ENCODE results near the gene RAB11B. TPM values are rescaled to one million over a fixed set of nuclear protein-coding genes. Genes with fewer than 3 reads are reported as not detected.

The RAB11B gene
- total and polyA plus RNA-seq, 8 donors = 47.7 to 116 (median 79.4) TPM

GRCh38 chr19:8392017-8392591 is 1.9 kb downstream of the RAB11B start:
- DNase-seq = peak; percentile 64 to 81
- H3K36me3 ChIP-seq = no peaks in the 10 kb centered on the region
- H3K27ac ChIP-seq = peak overlapping the region; percentile 96 to 100 (median 100)
- intact Hi-C loops (cut with DNase I; ENCODE audit: low total_unique reads) = loop anchor here (5.0 kb wide), 1 partner anchor 35 kb away; no protein-coding TSS in a partner anchor
- H3K4me3 ChIP-seq = peak overlapping the region in 2 of 4 donors; percentile 49 to 72
- WGBS, 5 donors = 19 to 27% (median 24%) methylated on average over 10 to 11 of the region's 11 CpGs
- H3K9me3 ChIP-seq = no peaks in the 10 kb centered on the region
- TF ChIP-seq POLR2AphosphoS5 (IDR thresholded peaks at IDR 0.05) = peak; percentile 40 to 90 (median 77)
- TF ChIP-seq CTCF (IDR thresholded peaks at IDR 0.05) = no peak
- TF ChIP-seq POLR2A (IDR thresholded peaks at IDR 0.05) = peak in 1 of 4 donors; percentile 22
- H3K27me3 ChIP-seq = no peaks in the 10 kb centered on the region
- peaks cover 63 to 86% (median 79%) of the 10 kb centered on the region in 4 donors for H3K4me1 ChIP-seq

DNA sequence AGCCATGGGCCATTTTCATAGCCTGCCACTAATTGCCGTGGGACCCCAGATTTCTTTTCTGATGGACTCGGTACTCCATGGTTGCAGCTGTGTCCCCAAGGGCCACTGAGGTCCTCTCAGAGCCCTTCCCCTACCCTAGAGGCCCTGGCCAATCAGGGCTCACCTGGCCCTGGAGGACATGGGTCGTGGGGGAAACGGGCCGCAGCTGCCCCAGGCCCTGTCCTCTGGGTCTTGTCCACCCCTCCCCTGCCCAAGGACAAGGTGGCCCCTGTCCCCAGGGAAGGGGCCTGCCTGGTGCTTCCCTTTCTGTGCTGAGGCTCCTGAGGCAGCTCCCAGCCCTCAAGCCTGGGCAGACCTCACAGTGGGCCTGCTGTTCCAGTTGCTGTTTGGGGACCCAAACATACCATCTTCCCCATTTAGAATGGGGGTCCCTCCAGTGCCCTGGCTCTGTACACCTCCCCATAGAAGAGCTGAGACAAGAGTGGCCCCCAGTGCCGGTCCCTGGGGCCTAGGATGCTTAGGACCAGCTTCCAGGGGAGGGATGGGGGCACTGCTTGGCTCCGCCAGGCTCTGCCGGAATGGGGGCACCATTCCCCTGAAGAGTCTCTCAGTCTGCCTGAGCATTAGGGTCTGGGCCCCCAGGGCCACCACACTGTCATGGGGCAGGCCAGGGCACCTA is 3.2 kb downstream of the RAB11B start:
- Histone ChIP-seq H3K27ac (peak overlapping the region; percentile 34 to 100 (median 100)), H3K36me3 (peaks cover 0 to 6% (median 4%) of the 10 kb centered on the region in 4 donors), H3K27me3 (no peaks in the 10 kb centered on the region), H3K9me3 (no peaks in the 10 kb centered on the region), H3K4me1 (peaks cover 68 to 89% (median 86%) of the 10 kb centered on the region in 4 donors), H3K4me3 (peak overlapping the region in 1 of 4 donors; percentile 11)
- no peak for DNase-seq
- intact Hi-C loops (cut with DNase I; ENCODE audit: low total_unique reads) = loop anchor here (5.0 kb wide), 1 partner anchor 36 kb away; no protein-coding TSS in a partner anchor
- WGBS, 5 donors = 71 to 86% (median 80%) methylated on average over 5 to 8 of the region's 8 CpGs
- TF ChIP-seq POLR2AphosphoS5 (IDR thresholded peaks at IDR 0.05) (no peak), POLR2A (IDR thresholded peaks at IDR 0.05) (no peak), CTCF (IDR thresholded peaks at IDR 0.05) (no peak), EP300 (IDR thresholded peaks at IDR 0.05) (no peak)

- H3K27ac ChIP-seq = peak overlapping the region; percentile 34 to 100 (median 100)
- TF ChIP-seq POLR2A (IDR thresholded peaks at IDR 0.05) = no peak
- TF ChIP-seq EP300 (IDR thresholded peaks at IDR 0.05) = no peak
- no peak for TF ChIP-seq POLR2AphosphoS5 (IDR thresholded peaks at IDR 0.05)
- no peak overlapping the region for H3K4me3 ChIP-seq
- H3K9me3 ChIP-seq = no peaks in the 10 kb centered on the region
- H3K4me1 ChIP-seq = peaks cover 68 to 88% (median 85%) of the 10 kb centered on the region in 4 donors
- intact Hi-C loops (cut with DNase I; ENCODE audit: low total_unique reads) = loop anchor here (5.0 kb wide), 1 partner anchor 37 kb away; no protein-coding TSS in a partner anchor
- 55 to 85% (median 80%) methylated on average over 7 to 8 of the region's 8 CpGs for WGBS, 5 donors
- H3K36me3 ChIP-seq = peaks cover 0 to 9% (median 8%) of the 10 kb centered on the region in 4 donors
- DNase-seq = no peak
- H3K27me3 ChIP-seq = no peaks in the 10 kb centered on the region
Measured at GRCh38 chr19:8393871-8394250, 3.7 kb downstream of the RAB11B start.

GRCh38 chr19:8395621-8396082 is 5.5 kb downstream of the RAB11B start:
- no peaks in the 10 kb centered on the region for H3K27me3 ChIP-seq
- intact Hi-C loops (cut with DNase I; ENCODE audit: low total_unique reads) = no loop called here
- peaks cover 60 to 79% (median 77%) of the 10 kb centered on the region in 4 donors for H3K4me1 ChIP-seq
- WGBS, 5 donors = 89 to 98% (median 93%) methylated on average over 7 to 14 of the region's 14 CpGs
- no peak for DNase-seq
- peaks cover 12 to 27% (median 26%) of the 10 kb centered on the region in 4 donors for H3K36me3 ChIP-seq
- H3K27ac ChIP-seq = peak overlapping the region; percentile 34 to 100 (median 100)
- H3K9me3 ChIP-seq = no peaks in the 10 kb centered on the region
- no peak overlapping the region for H3K4me3 ChIP-seq
- no peak for TF ChIP-seq POLR2A (IDR thresholded peaks at IDR 0.05)
- no peak for TF ChIP-seq EP300 (IDR thresholded peaks at IDR 0.05)
- no peak for TF ChIP-seq POLR2AphosphoS5 (IDR thresholded peaks at IDR 0.05)
- TF ChIP-seq CTCF (IDR thresholded peaks at IDR 0.05) = no peak

Data from stomach (tissue), 9 donors.